GM21529 (cell line): ENCODE measurements around the gene ESRRA.

Source experiments
- ATAC-seq: cut with Tn5 transposase; IDR thresholded peaks from one replicate; pipeline ENCODE4 v1.9.1; 2021; ENCODE audit not compliant: unreplicated experiment

ESRRA gene

DNA sequence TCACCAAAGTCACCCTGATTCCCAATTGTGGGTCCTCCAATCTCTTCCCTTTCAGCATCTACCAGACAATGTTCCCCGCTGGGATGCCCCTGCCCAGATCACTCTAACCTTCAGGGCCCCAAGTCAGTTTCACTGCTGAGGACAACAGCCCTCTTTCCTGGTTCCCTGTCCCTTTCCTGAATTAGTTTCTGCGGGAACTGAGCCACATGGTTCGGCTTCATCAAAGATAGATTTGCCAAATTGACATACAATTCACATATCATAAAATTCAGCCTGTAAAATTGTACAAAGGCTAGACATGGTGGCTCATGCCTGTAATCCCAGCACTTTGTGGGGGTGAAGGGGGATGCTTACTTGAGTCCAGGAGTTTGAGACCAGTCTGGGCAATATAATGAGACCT is 22.7 kb downstream of the ESRRA start:
- no peak for ATAC-seq

DNA sequence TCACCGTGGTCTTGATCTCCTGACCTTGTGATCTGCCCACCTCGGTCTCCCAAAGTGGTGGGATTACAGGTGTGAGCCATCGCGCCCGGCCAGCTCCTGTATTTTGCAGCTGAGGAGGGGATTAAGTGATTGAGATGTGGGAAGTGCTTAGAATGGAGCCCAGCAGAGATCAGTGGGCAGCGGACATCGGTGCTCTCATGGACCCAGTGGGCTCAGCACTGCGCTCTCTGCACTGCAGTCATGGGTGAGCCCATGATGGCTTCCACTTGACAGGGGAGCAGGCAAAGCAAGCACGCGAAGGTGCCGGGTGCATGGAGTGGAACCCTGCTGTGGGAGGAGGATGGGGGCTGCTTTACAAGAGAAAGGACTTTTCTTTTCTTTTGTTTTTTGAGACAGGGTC is 25.6 kb downstream of the ESRRA start:
- ATAC-seq, result no peak

DNA sequence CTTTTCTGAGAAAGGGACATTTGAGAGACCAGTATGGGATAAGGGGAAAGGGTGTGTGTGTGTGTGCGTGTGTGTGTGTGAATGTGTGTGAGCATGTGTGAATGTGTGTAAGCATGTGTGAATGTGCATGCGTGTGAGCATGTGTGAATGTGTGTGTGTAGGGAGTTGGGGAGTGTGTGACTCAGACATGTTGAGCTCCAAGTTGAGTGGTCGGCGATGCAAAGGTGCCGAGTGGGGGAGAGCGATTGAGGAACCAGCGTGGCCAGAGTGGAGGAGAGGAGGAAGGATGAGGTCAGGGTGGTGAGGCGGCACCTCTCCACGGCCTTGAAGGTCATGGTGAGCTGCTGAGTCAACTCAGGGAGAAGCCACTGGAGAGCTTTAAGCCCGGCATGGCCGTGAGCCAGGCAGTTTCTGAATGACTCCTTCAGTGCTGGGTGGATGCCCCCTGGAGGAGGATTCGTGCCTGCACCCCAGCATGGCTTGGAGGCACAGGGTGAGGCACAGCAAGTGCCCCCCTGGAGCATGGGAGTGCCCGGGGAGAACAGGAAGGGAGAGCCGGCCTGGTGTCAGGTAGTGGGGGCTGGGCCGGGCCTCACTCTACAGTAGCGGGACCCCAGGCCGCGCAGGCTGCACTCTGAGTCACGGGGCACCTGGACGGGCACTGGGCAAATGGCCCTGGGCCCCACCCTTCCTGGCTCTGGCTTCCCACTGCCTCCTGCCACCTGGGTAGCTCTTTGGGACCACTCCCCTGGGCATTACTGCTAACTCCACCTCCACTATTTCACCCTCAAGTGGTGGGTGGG is 26.4 kb downstream of the ESRRA start:
- peak; percentile 51 for ATAC-seq

DNA sequence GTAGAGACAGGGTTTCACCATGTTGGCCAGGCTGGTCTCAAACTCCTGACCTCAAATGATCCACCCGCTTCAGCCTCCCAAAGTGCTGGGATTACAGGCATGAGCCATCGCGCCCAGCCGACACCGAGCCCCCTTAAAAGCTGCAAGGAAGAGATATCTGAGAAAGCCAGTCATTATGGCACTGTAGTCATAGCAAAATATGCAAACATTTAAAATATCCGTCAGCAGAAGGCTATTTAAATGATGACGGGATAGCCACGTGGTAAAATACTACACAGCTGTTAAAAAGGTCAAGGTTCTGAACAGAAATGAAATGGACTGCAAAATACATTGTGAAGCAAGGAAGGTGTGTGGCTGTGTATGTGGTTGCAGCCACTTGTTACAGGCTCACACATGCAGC is 28.2 kb downstream of the ESRRA start:
- ATAC-seq, result no peak

DNA sequence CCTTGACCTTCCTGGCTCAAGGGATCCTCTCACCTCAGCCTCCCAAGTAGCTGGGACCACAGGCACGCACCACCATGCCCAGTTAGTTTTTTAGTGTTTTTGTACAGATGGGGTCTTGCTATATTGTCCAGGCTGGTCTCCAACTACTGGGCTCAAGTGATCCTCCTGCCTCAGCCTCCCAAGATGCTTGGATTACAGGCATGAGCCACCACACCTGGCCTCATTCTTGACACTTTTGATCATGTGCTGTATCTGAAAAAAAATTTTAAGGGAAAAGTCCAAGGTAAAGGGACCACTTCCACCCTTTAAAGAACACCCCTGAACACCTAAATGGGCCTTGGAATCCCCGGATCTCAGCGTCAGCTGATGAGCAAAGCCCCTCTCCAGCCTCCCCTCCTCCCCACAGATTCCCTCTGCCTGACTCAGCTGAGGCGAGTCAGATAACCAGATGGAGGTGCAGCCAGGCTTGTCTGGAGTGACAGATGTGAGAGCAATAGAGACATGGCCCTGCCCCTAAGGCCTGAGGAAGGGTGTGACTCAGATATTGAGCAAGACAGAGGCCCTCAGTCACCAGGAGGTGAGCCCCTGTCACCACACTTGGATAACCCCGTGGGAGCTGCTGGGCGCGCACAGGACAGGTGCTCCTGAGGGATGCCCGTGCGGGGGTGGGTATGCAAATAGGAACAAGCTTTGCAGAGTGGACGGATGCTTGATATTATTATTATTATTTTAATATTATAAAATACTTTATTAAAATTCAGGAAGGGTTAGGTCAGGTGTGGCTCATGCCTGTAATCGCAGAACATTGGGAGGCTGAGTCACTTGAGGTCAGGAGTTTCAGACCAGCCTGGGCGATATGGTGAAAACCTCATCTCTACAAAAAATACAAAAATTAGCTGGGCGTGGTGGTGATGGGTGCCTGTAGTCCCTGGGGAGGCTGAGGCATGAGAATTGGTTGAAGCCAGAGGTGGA is 29.7 kb downstream of the ESRRA start:
- peak; percentile 83 for ATAC-seq

DNA sequence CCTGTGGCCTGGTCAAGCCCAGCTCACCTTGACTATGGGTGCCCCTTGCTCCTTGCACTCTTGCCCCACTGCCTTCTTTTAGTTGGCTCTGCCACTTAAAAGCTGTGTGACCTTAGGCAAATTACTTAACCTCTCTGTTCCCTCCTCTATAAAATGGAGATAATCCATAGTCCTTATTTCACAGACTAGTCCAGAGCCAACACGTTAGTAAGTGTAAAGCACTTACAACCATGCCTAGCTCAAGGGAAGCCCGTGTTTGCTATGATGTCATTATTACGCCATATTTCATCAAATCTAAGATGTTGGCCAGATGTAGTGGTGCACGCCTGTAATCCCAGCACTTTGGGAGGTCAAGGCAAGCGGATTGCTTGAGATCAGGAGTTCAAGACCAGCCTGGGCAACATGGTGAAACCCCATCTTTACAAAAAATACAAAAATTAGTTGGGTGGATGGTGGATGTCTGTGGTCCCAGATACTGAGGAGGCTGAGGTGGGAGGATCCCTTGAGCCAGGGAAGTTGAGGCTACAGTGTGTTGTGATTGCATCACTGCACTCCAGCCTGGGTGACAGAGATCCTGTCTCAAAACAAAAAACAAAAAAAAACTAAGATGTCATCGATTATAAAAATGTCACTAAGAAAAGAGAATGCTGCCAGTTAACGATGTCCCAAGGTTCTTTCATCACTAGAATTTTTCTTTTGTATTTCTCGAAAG is 32.4 kb downstream of the ESRRA start:
- no peak for ATAC-seq

DNA sequence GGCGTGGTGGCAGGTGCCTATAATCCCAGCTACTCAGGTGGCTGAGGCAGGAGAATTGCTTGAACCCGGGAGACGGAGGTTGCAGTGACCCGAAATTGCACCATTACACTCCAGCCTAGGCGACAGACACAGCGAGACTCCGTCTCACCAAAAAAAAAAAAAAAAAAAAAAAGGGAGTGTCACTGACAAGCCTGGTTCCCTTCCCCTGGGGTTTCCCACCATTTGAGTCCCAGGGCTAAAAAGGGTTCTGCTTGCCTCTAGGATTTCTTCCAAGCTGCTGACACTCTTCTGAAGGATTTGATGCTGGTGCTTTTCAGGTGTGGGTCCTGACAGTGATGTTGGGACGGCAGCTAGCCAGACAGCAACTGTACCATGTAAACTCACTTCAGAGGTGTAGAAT is 33.4 kb downstream of the ESRRA start:
- no peak for ATAC-seq

DNA sequence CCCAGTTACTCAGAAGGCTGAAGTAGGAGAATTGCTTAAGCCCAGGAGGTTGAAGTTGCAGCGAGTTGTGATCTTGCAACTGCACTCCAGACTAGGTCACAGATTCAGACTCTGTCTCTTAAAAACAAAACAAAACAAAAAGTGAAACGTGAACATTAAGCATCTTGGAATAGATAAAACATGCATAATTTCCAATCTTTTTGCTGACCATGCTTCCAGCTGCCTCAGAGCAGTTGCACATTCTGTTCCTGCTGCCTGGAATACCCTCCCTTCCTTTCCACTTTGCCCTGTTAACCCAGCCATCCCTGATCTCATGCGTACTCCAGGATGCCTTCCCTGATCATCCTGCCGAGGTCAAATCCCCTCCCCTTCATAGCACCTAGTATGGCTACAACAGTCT is 34.0 kb downstream of the ESRRA start:
- no peak for ATAC-seq

DNA sequence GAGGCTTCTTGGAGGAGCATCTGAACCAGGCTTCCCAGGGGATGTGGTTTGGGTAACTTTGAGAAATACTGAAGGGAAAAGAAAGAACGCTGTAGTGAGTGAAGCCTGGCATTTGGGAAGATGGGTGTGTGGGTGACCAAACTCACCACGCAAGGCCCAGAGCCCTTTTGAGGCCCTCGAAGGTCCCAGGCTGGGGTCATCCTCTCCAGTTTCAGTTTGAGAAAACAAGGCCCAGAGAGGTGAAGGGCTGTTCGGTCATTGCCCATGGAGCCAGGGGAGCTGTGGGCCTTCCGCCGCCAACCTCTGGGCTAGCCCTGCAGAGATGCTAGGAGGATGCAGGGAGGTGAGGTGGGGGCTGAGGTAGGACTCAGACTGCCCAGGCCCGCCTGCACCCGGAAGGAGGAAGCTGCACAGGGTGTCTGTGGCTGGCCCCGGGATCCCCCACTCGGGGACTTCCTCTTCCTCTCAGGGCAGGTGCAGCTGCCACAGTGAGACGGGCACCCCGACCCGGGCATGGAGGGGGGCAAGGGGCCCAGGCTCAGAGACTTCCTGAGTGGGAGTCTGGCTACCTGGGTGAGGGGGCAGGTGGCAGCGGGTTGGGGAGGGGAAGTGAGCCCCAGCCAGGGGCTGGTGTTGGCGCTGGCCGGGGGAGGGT is 34.6 kb downstream of the ESRRA start, which contains the start of gene CCDC88B:
CCDC88B (plus strand) TSS at position 451 of the 655 bp plus-strand sequence; CDS start at position 514, 63 bp downstream.
- ATAC-seq, result peak; percentile 54

DNA sequence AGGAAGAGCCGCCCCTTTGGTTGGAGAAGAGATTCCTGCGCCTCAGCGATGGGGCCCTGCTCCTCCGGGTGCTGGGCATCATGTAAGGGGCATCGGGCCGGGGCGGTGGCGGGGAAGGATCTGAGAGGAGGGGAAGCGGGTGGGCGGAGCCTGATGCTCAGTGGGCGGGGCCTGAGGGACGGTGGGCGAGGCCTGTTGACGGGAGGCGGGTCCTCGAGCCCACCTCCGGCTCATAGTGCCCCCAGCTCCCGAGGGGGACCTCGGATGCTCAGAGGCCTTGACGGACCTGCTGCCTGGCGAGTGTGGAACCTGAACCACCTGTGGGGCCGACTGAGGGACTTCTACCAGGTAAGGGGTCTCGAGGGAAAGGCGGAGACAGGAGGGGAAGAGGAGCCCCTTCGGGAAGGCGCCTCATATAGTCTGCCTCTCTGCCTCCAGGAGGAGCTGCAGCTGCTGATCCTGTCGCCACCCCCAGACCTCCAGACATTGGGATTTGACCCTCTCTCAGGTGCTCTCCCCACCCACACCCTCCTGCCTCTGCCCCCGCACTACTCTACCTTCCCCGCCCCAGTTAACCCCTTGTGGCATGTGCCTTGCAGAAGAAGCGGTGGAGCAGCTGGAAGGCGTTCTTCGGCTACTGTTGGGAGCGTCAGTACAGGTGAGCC is 35.5 kb downstream of the ESRRA start:
- ATAC-seq, result peak; percentile 46

DNA sequence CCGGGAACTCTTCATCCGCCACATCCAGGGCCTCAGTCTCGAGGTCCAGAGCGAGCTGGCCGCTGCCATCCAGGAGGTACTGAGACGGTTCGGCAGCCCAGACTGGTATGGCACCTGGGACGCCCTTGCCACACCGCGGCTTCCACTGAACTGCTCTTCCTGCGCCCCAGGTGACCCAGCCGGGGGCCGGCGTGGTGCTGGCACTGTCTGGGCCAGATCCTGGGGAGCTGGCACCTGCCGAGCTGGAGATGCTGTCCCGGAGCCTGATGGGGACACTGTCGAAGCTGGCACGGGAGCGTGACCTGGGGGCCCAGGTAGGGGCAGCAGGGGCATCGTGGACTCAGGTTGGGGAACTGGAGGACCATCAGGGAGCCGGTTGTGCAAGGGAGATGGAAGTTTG is 36.1 kb downstream of the ESRRA start:
- ATAC-seq, result no peak

DNA sequence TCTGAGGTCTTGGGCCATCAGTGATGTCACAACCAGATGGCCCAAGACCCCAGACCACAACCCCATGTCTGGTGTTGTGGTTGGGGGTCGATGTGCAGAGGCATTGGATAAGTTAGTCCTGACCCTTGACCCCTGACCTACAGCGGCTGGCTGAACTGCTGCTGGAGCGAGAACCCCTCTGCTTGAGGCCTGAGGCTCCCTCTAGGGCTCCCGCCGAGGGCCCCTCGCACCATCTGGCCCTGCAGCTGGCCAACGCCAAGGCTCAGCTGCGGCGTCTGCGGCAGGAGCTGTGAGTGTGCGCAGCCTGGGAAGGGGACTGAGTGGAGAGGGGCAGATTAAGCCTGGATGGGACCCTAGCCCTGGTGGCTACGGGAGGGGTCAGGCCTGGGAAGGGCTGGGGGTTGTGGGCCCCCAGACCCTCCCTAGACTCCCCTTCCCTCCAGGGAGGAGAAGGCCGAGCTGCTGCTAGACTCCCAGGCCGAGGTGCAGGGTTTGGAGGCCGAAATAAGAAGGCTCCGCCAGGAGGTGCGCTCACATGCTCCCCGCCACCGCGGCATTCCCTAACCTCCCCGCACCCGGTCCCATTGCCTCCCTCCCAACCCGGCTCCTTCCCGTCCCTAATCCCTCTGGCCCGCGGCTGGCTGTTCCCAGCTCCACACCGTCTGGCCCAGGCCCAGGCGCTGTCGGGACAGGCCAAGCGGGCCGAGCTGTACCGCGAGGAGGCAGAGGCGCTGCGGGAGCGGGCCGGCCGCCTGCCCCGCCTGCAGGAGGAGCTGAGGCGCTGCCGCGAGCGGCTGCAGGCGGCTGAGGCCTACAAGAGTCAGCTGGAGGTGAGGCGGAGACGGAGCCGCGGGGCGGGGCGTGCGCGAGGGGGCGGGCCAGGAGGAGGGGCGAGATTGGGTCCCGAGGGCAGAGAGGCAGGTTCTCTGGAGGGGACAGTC is 36.8 kb downstream of the ESRRA start:
- ATAC-seq, result no peak

DNA sequence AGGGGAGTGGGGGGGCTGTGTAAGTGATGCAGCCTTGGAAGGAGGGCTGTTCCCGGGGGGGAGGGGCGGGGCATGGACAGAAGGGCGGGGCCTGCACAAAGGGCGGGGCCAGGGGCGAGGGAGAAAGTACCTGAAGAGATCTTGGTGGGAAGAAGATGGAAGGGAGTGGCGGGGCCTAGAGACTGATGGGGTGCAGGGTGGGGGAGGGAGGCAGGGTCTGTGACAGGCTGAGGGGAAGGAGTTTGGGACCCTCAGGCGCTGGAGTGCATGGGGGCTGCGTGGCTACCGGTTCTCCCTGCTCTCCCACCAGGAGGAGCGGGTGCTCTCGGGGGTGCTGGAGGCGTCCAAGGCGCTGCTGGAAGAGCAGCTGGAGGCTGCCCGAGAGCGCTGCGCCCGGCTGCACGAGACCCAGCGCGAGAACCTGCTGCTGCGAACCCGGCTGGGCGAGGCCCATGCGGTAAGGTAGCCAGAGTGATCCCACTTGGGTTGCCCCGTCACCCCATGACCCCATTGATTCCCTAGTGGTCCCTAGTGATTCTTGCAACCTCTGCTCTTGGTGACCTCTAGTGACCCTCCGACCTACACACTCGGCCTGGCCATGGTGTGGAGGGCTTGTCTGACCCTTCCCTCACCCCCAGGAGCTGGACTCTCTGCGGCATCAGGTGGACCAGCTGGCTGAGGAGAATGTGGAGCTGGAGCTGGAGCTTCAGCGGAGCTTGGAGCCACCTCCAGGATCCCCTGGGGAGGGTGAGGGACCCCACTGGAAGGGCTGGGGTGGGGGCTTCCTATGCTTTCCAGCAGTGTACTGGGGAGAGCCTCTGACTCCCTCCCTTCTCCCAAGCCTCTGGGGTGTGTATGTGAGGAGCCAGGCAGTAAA is 37.8 kb downstream of the ESRRA start:
- no peak for ATAC-seq

DNA sequence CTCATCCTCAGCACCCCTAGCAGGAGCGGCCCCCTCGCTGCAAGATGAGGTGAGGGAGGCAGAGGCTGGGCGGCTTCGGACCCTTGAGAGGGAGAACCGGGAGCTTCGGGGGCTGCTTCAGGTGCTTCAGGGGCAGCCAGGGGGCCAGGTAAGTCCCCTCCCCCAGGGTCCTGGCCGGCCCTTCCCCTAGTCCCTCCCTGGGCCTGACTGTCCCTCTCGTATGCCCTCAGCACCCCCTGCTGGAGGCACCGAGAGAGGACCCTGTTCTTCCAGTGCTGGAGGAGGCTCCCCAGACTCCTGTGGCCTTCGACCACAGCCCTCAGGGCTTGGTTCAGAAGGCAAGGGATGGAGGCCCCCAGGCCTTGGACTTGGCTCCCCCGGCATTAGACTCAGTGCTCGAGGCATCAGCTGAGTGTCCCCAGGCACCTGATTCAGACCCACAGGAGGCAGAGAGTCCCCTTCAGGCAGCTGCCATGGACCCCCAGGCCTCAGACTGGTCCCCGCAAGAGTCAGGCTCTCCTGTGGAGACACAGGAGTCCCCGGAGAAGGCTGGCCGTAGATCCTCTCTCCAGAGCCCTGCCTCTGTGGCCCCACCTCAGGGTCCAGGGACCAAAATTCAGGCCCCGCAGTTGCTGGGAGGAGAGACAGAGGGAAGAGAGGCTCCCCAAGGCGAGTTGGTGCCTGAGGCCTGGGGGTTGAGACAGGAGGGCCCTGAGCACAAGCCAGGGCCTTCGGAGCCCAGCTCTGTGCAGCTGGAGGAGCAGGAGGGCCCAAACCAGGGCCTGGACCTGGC is 38.6 kb downstream of the ESRRA start:
- ATAC-seq, result no peak

DNA sequence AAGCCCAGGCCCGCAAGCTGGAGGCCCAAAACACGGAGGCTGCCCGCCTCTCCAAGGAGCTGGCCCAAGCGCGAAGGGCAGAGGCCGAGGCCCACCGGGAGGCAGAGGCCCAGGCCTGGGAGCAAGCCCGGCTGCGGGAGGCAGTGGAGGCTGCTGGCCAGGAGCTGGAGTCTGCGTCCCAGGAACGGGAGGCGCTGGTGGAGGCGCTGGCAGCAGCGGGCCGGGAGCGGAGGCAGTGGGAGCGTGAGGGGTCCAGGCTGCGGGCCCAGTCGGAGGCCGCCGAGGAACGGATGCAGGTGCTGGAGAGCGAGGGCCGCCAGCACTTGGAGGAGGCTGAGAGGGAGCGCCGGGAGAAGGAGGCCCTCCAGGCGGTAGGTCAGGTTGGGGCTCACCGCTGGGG is 39.5 kb downstream of the ESRRA start:
- ATAC-seq, result no peak

DNA sequence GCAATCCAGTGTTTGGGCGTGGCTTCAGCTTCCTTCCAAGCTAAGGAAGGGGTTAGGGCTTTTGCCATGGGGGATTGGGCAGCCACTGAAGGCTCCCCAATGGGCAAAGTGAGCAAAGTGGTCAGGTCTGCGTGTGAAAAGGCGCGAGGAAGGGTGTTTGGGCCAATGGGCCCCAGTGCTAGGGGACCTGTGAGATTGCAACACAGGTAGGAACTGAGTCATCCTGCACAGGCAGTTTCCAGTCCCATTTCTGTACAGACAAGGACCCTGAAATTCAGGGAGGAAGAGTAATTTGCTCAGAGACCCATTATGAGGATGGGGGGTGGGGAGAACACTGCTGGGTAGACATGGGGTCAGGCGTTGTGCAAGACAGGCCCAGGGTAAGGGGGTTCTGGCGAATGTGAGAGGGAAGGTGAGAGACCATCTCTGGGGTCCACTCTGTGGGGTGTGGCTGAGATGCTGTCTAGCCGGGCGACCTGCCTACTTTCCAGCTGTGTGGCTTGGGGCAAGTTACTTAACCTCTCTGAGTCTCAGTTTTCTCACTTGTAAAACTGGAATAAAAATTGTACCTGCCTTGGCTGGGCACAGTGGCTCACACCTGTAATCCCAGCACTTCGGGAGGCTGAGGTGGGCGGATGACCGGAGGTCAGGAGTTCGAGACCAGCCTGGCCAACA is 42.0 kb downstream of the ESRRA start:
- ATAC-seq, result no peak
